Chondrocyte (in vitro differentiated cells): ENCODE measurements around the gene SFR1. TPM values are rescaled to one million over a fixed set of nuclear protein-coding genes. Genes with fewer than 3 reads are reported as not detected.

ENCODE experiments used
- DNase-seq: peaks from one replicate; pipeline ENCODE4 v3.0.0; 2021; ENCODE audit warnings: mixed read lengths, low spot score
- H3K27ac Mint-ChIP-seq: one replicate; pipeline ENCODE4 v1.8.0; 2021; ENCODE audit warnings: mild to moderate bottlenecking, moderate library complexity, mixed read lengths; ENCODE audit not compliant: unreplicated experiment
- H3K27me3 Mint-ChIP-seq: 2 replicates; pipeline ENCODE4 v1.8.0; 2021; ENCODE audit warnings: low read depth, mixed read lengths
- H3K36me3 Mint-ChIP-seq: 2 replicates; pipeline ENCODE4 v1.8.0; 2021; ENCODE audit warnings: low read depth, mixed read lengths
- H3K4me1 Mint-ChIP-seq: 2 replicates; pipeline ENCODE4 v1.8.0; 2021; ENCODE audit warnings: low read depth, mild to moderate bottlenecking, mixed read lengths
- H3K4me3 Mint-ChIP-seq: one replicate; pipeline ENCODE4 v1.8.0; 2021; ENCODE audit warnings: mild to moderate bottlenecking, moderate library complexity, mixed read lengths; ENCODE audit not compliant: unreplicated experiment
- H3K9me3 Mint-ChIP-seq: 2 replicates; pipeline ENCODE4 v1.8.0; 2021; ENCODE audit warnings: low read depth, mixed read lengths
- CTCF ChIP-seq: fragments of 200-600 bp; sonication (generic); IDR thresholded peaks from 2 replicates; pipeline ENCODE4 v1.5.0; 2021; ENCODE audit warnings: antibody characterized with exemption, mild to moderate bottlenecking, moderate library complexity
- long read RNA-seq: library from polyadenylated mRNA; stranded (forward); transcript quantifications from one replicate; pipeline ENCODE4 v2.0.0, GENCODE V29; 2021
- total RNA-seq: library from RNA; stranded (reverse); gene quantifications from 3 replicates; pipeline ENCODE4 v1.2.1, GENCODE V29; 2021

SFR1 gene
- 3.7 to 5.5 TPM (median 4.6 TPM) in 3 replicates for total RNA-seq
- long read RNA-seq, partial matches to known transcripts: 1 of 3 reads
- long read RNA-seq, other reads (novel, unspliced or antisense): 1 of 3 reads

GRCh38 chr10:104121485-104122224 is at the start of gene SFR1:
SFR1 (plus strand) TSS chr10:104122171; CDS start chr10:104122184, 13 bp downstream.
- H3K9me3 Mint-ChIP-seq: no peaks in the 10 kb centered on the region
- H3K27me3 Mint-ChIP-seq: no peaks in the 10 kb centered on the region
- H3K4me3 Mint-ChIP-seq: peak within 1 kb of the TSS; percentile 91
- H3K27ac Mint-ChIP-seq: peak within 1 kb of the TSS; percentile 99
- DNase-seq: peak; percentile 99
- TF ChIP-seq CTCF: peak; percentile 84
- peaks cover 3% of the 10 kb centered on the region for H3K36me3 Mint-ChIP-seq
- peaks cover 27% of the 10 kb centered on the region for H3K4me1 Mint-ChIP-seq

GRCh38 chr10:104072786-104073185 is 49.2 kb upstream of the SFR1 start:
- Mint-ChIP-seq H3K36me3 (no peaks in the 10 kb centered on the region), H3K27ac (no peak overlapping the region), H3K4me1 (no peaks in the 10 kb centered on the region), H3K9me3 (no peaks in the 10 kb centered on the region), H3K4me3 (no peak overlapping the region), H3K27me3 (peaks cover 3% of the 10 kb centered on the region)
- no peak for TF ChIP-seq CTCF
- no peak for DNase-seq

GRCh38 chr10:104074505-104074904 is 47.5 kb upstream of the SFR1 start:
- Mint-ChIP-seq H3K27ac (no peak overlapping the region), H3K4me3 (no peak overlapping the region), H3K9me3 (no peaks in the 10 kb centered on the region), H3K4me1 (no peaks in the 10 kb centered on the region), H3K27me3 (peaks cover 2% of the 10 kb centered on the region), H3K36me3 (no peaks in the 10 kb centered on the region)
- no peak for TF ChIP-seq CTCF
- DNase-seq: no peak

- no peak overlapping the region for H3K27ac Mint-ChIP-seq
- H3K9me3 Mint-ChIP-seq: no peaks in the 10 kb centered on the region
- TF ChIP-seq CTCF: no peak
- no peaks in the 10 kb centered on the region for H3K4me1 Mint-ChIP-seq
- no peaks in the 10 kb centered on the region for H3K27me3 Mint-ChIP-seq
- H3K36me3 Mint-ChIP-seq: no peaks in the 10 kb centered on the region
- DNase-seq: no peak
- H3K4me3 Mint-ChIP-seq: no peak overlapping the region
Observed at GRCh38 chr10:104076743-104077160, 45.2 kb upstream of the SFR1 start.

- H3K9me3 Mint-ChIP-seq: no peaks in the 10 kb centered on the region
- H3K4me3 Mint-ChIP-seq: no peak overlapping the region
- H3K27me3 Mint-ChIP-seq: no peaks in the 10 kb centered on the region
- no peaks in the 10 kb centered on the region for H3K4me1 Mint-ChIP-seq
- H3K27ac Mint-ChIP-seq: no peak overlapping the region
- no peaks in the 10 kb centered on the region for H3K36me3 Mint-ChIP-seq
- no peak for DNase-seq
- no peak for TF ChIP-seq CTCF
Observed at GRCh38 chr10:104077247-104077646, 44.7 kb upstream of the SFR1 start.
